Activated naive CD8-positive, alpha-beta T cell treated with anti-CD3 and anti-CD28 coated beads for 36 hours (primary cell): Measurements from ENCODE around the gene RFX8. TPM values are rescaled to one million over a fixed set of nuclear protein-coding genes. Genes with fewer than 3 reads are reported as not detected.
"Not testable (repeated sequence)": the region's sequence is repeated elsewhere in the genome, so short reads cannot be mapped to it uniquely, and the experiment has no call there.

Experiments
- DNase-seq: peaks from one replicate; pipeline ENCODE4 v3.0.0; 2021
- H3K27ac Mint-ChIP-seq: one replicate; pipeline ENCODE4 v1.8.0; 2022; ENCODE audit warnings: mild to moderate bottlenecking, moderate library complexity, mixed read lengths
- H3K27me3 Mint-ChIP-seq: one replicate; pipeline ENCODE4 v1.8.0; 2022; ENCODE audit warnings: mild to moderate bottlenecking, mixed read lengths
- H3K36me3 Mint-ChIP-seq: one replicate; pipeline ENCODE4 v1.8.0; 2021; ENCODE audit warnings: mild to moderate bottlenecking, mixed read lengths
- H3K4me1 Mint-ChIP-seq: one replicate; pipeline ENCODE4 v1.8.0; 2021; ENCODE audit warnings: mixed read lengths
- H3K4me3 Mint-ChIP-seq: one replicate; pipeline ENCODE4 v1.8.0; 2022; ENCODE audit warnings: mild to moderate bottlenecking, moderate library complexity, mixed read lengths
- H3K9me3 Mint-ChIP-seq: one replicate; pipeline ENCODE4 v1.8.0; 2022; ENCODE audit warnings: mixed read lengths
- total RNA-seq, 2 experiments: library from RNA; stranded (reverse); gene quantifications; one replicate each; pipeline ENCODE4 v1.2.3, GENCODE V29; 2021

RFX8 gene
- total RNA-seq: not detected

- Mint-ChIP-seq H3K27me3 (peaks cover 8% of the 10 kb centered on the region), H3K9me3 (no peaks in the 10 kb centered on the region), H3K36me3 (no peaks in the 10 kb centered on the region), H3K4me3 (peak within 1 kb of the TSS; percentile 73), H3K4me1 (peaks cover 17% of the 10 kb centered on the region), H3K27ac (peak within 1 kb of the TSS; percentile 62)
- DNase-seq: peak; percentile 53
Observed at GRCh38 chr2:101474731-101475384, at the start of gene RFX8. TSS of gene RFX8 (minus strand) at chr2:101475112. CDS start at chr2:101466848, 8,264 bp downstream.

DNA sequence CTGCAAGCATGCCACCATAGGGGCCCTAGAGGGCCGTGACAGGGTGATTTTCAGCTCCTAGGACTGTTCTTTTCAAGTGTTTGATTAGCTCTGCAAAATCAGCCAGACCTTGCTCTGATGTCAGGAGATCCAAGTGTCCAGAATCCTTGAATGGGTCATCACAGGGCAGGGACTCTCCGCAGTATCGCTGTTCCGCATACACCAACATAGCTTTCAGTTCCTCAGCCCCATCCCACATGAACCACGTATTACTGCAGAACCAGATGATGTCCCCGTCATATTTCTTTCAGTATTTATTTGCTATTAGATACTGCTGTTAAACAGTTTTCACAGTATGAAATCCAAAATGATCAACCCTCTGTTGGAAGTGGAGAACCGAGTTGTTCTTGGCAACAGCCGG is 46.6 kb upstream of the RFX8 start:
- H3K4me3 Mint-ChIP-seq: no peak overlapping the region

DNA sequence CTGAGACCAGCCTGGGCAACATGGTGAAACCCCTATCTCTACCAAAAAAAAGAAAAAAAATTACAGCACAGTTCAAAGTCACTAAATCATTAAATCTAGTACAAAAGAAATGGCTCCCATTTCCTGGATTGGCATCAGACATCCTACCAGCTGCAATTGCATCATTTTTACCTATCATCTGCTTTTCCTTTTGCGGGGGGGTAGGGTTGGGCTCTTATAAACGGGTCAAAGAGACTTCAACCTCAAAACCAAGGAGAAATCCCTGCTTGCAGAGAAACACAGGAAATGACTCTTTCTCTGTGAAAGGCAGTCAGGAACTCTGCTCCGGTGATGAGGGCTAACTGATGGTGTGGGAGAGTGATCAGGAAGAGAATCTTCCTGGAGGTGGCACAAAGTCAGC is 45.3 kb upstream of the RFX8 start:
- Mint-ChIP-seq H3K4me1 (peaks cover 22% of the 10 kb centered on the region), H3K9me3 (peaks cover 7% of the 10 kb centered on the region), H3K27me3 (no peaks in the 10 kb centered on the region), H3K36me3 (peaks cover 6% of the 10 kb centered on the region), H3K27ac (no peak overlapping the region), H3K4me3 (no peak overlapping the region)
- no peak for DNase-seq

More for the DNA sequence above, 46.6 kb upstream of the RFX8 start:
- H3K9me3 Mint-ChIP-seq: peaks cover 6% of the 10 kb centered on the region
- DNase-seq: no peak
- no peaks in the 10 kb centered on the region for H3K27me3 Mint-ChIP-seq
- no peak overlapping the region for H3K27ac Mint-ChIP-seq
- peaks cover 4% of the 10 kb centered on the region for H3K36me3 Mint-ChIP-seq
- peaks cover 17% of the 10 kb centered on the region for H3K4me1 Mint-ChIP-seq

DNA sequence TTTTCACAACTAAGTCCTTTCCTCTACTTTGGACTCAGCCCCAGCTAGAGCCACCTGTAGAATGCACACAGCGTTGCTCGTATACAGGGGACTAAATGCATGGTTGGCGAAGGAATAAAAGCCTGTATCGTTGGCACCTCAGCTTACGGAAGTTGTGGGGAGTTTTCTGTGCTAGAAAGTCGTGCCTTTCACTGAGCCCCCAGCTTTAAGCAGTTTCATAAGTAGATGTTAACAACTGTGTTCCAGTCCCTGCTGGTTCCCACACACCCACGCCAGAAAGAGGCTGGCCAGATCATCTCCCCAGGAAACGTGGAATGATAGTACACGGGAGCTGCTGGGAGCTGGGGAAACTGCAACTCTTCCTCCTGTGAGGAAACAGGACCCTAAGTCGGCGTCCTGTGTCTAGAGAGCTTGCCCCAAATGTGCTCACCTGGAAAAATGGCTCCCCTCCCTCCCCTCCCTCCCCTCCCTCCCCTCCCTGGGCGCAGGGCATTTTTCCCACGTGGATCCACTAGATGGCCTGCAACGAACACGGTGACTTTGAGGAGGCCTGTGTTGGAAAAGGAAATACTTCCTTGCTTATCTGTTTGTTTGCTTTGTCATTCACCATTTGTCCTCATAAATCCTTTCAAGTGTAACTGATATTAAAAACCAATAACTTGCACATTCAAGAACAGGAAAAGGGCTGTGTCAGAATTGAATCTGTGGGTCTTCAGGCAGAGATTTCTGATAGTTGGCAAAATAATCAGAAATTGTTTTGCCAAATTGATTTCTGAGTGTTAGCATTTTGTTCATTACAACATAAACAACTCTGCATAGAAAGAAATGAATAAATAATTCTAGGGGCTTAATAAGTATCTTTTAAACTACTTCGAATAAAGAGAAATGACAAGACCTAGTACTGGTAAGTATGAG is 43.9 kb upstream of the RFX8 start:
- H3K27me3 Mint-ChIP-seq: no peaks in the 10 kb centered on the region
- H3K27ac Mint-ChIP-seq: no peak overlapping the region
- H3K4me1 Mint-ChIP-seq: peaks cover 22% of the 10 kb centered on the region
- no peak overlapping the region for H3K4me3 Mint-ChIP-seq
- H3K36me3 Mint-ChIP-seq: peaks cover 6% of the 10 kb centered on the region
- DNase-seq: no peak
- peaks cover 7% of the 10 kb centered on the region for H3K9me3 Mint-ChIP-seq

GRCh38 chr2:101517758-101518271 is 42.9 kb upstream of the RFX8 start:
- Mint-ChIP-seq H3K27me3 (no peaks in the 10 kb centered on the region), H3K9me3 (peaks cover 5% of the 10 kb centered on the region), H3K4me1 (peaks cover 22% of the 10 kb centered on the region), H3K36me3 (peaks cover 6% of the 10 kb centered on the region), H3K4me3 (no peak overlapping the region), H3K27ac (no peak overlapping the region)
- no peak for DNase-seq

DNA sequence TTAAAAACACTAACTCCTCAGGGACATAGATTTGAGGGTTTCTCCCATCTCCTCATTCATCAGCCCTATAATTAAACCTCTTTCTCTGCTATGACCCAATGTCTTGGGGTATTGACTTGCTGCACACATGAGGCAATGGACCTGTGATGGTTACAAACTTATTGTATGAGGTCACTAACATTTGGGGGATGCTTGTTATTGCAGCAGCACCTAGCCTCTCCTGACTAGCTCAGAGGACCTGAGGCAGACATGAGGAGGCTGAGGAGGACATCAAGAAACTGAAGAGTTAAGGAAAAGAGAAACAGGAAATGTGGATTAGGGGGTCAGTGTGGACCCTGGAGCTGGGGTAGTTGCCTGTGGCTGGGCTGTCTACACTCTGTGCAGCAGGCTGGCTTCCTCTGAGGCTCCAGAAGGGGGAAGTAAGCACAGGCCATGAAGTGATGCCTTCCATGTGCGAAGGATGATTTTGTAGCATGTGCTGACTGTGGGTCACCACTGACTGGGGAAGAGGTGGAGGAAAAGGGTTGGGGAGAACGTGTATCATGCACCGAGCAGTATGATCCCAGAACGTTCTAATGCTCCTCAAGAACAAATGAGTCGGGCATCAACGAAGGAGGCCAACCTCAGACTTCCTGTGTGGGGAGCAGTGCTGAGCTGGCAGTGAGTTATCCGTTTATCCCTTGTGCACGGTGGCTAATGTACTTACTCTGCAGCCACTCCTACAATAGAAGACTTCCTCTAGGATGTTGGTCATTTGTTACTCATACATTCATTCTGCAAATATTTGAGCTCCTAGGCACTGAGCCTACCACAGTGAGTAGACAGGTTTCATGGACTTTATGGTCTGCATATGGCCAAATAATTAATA is 42.1 kb upstream of the RFX8 start:
- Mint-ChIP-seq H3K27me3 (no peaks in the 10 kb centered on the region), H3K4me1 (peaks cover 22% of the 10 kb centered on the region), H3K9me3 (peaks cover 5% of the 10 kb centered on the region), H3K4me3 (no peak overlapping the region), H3K36me3 (peaks cover 6% of the 10 kb centered on the region), H3K27ac (no peak overlapping the region)
- no peak for DNase-seq

DNA sequence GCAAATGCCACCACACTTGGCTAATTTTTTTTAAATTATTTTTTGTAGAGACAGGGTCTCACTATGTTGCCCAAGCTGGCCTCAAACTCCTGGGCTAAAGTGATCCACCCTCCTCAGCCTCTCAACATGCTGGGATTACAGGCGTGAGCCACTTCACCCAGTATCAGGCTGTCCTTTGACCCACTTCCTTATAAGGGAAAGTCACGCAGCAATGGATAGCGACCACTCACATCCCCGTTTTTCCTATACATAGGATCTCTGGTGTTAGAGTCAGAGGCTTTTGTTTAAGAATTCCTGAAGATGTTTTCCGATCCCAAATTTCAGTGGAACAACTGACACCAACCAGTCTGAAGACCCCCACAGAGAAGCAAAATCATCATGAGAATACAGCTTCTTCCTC is 41.4 kb upstream of the RFX8 start:
- Mint-ChIP-seq H3K36me3 (peaks cover 6% of the 10 kb centered on the region), H3K4me1 (peaks cover 22% of the 10 kb centered on the region), H3K27ac (no peak overlapping the region), H3K27me3 (no peaks in the 10 kb centered on the region), H3K9me3 (peaks cover 5% of the 10 kb centered on the region), H3K4me3 (no peak overlapping the region)
- no peak for DNase-seq

GRCh38 chr2:101515477-101515876 is 40.6 kb upstream of the RFX8 start:
- Mint-ChIP-seq H3K36me3 (peaks cover 6% of the 10 kb centered on the region), H3K27me3 (no peaks in the 10 kb centered on the region), H3K27ac (no peak overlapping the region), H3K4me1 (peaks cover 22% of the 10 kb centered on the region), H3K4me3 (no peak overlapping the region), H3K9me3 (peaks cover 5% of the 10 kb centered on the region)
- DNase-seq: no peak

DNA sequence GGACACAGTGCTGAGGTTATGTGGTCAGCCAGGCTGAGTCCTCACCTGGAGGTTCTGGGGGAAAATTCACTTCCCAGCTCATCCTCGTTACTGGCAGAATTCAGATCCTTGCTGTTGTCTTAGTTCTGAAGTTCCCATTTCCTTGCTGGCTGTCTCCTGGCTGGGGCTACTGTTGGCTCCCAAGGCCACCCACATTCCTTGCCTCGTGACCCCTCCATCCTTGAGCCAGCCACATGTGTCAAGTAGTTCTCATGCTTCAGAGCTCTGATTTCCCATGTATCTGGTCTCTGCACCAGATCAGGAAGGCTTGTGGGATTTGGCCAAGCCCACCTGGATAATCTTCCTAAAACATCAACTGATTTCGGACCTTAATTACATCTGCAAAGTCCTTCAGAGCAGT is 38.1 kb upstream of the RFX8 start:
- no peak for DNase-seq
- no peaks in the 10 kb centered on the region for H3K27me3 Mint-ChIP-seq
- H3K36me3 Mint-ChIP-seq: peaks cover 6% of the 10 kb centered on the region
- no peak overlapping the region for H3K27ac Mint-ChIP-seq
- peaks cover 15% of the 10 kb centered on the region for H3K4me1 Mint-ChIP-seq
- no peak overlapping the region for H3K4me3 Mint-ChIP-seq
- peaks cover 5% of the 10 kb centered on the region for H3K9me3 Mint-ChIP-seq

DNA sequence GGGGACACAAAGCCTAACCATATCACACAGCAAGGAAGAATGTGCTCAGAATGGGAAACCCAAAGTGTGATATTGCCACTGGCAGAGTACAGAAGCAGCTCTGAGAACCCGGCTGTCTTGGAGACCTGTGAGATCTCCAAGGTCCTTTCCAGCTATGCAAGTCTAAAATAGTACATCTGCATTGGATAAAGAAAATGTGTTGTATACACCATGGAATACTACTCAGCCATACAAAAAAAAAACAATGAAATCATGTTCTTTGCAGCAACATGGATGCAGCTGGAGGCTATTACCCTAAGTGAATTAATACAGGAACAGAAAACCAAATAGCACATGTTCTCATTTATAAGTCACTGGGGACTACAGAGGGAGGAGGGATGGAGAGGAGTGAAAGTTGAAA is 36.5 kb upstream of the RFX8 start:
- Mint-ChIP-seq H3K9me3 (no peaks in the 10 kb centered on the region), H3K27me3 (no peaks in the 10 kb centered on the region), H3K4me1 (peaks cover 5% of the 10 kb centered on the region), H3K27ac (no peak overlapping the region), H3K36me3 (peaks cover under 1% of the 10 kb centered on the region), H3K4me3 (no peak overlapping the region)
- no peak for DNase-seq

DNA sequence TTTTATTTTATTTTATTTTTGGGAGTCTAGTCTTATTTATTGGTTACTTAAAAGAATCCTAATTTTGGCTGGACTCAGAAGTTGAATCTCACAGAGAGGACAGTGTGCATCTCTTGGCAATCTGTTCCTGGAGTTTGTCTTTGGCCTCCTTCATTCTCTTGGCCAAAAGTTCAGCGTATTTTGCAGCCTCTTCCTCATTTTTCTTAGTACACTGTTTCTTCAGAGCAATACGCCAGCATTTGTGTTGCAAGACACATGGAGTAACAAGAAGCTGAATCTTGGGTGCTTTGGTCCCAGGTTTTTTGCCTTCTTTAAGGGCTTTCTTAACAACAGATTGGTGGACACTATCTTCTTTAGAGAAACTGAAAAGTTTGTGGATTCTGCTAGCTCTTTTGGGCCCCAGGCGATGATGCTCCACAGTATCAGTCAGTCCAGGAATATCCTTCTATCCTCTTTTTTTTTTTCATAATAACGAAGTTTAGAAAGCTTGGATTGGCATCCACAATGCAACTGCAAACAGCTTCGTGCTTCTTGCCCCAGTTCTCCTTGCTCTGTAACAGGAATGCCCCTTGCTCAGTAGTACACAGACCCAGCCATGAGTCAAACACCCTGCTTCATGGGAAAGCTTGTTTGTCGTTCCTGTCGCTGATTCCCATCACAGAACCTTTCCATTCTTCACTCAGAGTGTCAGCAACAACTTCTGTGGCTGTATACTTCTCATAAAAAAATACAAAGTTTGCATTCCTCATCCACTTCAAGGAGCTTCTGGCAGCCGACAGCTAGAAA is 34.8 kb upstream of the RFX8 start:
- no peak overlapping the region for H3K4me3 Mint-ChIP-seq
- H3K36me3 Mint-ChIP-seq: no peaks in the 10 kb centered on the region
- no peaks in the 10 kb centered on the region for H3K4me1 Mint-ChIP-seq
- no peak for DNase-seq
- H3K27ac Mint-ChIP-seq: no peak overlapping the region
- H3K9me3 Mint-ChIP-seq: no peaks in the 10 kb centered on the region
- no peaks in the 10 kb centered on the region for H3K27me3 Mint-ChIP-seq

- Mint-ChIP-seq H3K36me3 (no peaks in the 10 kb centered on the region), H3K27ac (no peak overlapping the region), H3K9me3 (no peaks in the 10 kb centered on the region), H3K4me1 (no peaks in the 10 kb centered on the region), H3K4me3 (no peak overlapping the region), H3K27me3 (no peaks in the 10 kb centered on the region)
- no peak for DNase-seq
Observed at GRCh38 chr2:101508636-101509035, 33.7 kb upstream of the RFX8 start.

- not testable (repeated sequence) for H3K36me3 Mint-ChIP-seq, H3K9me3 Mint-ChIP-seq, H3K27me3 Mint-ChIP-seq, H3K4me3 Mint-ChIP-seq, H3K27ac Mint-ChIP-seq, DNase-seq
- H3K4me1 Mint-ChIP-seq: peaks cover 17% of the 10 kb centered on the region
Observed at GRCh38 chr2:101505276-101505675, 30.4 kb upstream of the RFX8 start.

DNA sequence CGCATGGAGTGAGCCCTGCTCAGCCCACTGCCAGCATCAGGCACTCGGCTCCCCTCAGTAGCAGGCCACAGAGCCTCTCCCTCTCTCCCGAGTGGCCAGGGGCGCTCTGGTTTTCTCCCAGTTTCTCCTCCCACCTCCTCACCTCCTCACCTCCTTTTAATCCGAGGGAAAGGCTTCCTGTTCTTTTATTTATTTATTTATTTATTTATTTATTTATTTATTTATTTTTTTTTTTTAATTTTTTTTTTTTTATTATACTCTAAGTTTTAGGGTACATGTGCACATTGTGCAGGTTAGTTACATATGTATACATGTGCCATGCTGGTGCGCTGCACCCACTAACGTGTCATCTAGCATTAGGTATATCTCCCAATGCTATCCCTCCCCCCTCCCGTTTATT is 29.8 kb upstream of the RFX8 start:
- not testable (repeated sequence) for H3K9me3 Mint-ChIP-seq, H3K4me3 Mint-ChIP-seq, H3K27me3 Mint-ChIP-seq, DNase-seq, H3K27ac Mint-ChIP-seq, H3K36me3 Mint-ChIP-seq
- peaks cover 17% of the 10 kb centered on the region for H3K4me1 Mint-ChIP-seq
